ENCODE measurements around the gene CDKN2B-AS1.

The CDKN2B-AS1 gene

GRCh38 chr9:22160221-22160620, 165.6 kb downstream of the CDKN2B-AS1 start:
- DNase-seq, result no peak

GRCh38 chr9:22165144-22165543, 170.6 kb downstream of the CDKN2B-AS1 start:
- DNase-seq, result no peak

- no peak for DNase-seq
These were observed 174.7 kb downstream of the CDKN2B-AS1 start for GRCh38 chr9:22169243-22169642.

GRCh38 chr9:22169727-22170503, 175.3 kb downstream of the CDKN2B-AS1 start:
- no peak for DNase-seq

All from CD4-positive, alpha-beta T cell treated with Interleukin-4 for 1 hour (primary cell).